ENCODE data around the gene NLRX1.
"Not testable (repeated sequence)": the region's sequence is repeated elsewhere in the genome, so short reads cannot be mapped to it uniquely, and the experiment has no call there.

NLRX1 gene

DNA sequence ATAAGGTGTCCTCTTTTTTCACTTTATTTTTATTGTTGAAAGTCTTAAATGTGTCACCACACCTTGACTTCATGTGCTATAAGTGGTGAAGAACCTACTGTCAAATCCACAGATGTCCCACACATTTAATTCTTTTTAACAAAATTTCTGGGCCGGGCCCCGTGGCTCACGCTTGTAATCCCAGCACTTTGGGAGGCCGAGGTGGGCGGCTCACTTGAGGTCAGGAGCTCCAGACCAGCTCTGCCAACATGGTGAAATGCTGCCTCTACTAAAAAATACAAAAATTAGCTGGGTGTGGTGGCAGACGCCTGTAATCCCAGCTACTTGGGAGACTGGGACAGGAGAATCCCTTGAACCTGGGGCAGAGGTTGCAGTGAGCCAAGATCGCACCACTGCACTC, 40.7 kb downstream of the NLRX1 start:
- DNase-seq, result no peak

DNA sequence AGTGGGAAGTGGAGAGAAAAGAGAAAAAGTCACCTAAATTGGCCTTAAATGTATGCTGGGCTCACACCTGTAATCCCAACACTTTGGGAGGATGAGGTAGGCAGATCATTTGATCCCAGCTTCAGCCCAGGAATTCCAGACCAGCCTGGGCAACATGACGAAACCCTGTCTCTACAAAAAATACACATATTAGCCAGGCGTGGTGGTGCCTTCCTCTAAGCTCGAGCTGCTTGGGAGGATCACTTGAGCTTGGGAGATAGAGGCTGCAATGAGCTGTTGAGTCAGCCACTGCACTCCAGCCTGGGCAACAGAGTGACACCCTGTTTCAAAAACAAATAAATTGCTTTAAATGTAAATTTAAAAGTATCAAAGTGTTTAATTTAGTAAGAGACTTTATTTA, 41.5 kb downstream of the NLRX1 start:
- DNase-seq, result no peak

DNA sequence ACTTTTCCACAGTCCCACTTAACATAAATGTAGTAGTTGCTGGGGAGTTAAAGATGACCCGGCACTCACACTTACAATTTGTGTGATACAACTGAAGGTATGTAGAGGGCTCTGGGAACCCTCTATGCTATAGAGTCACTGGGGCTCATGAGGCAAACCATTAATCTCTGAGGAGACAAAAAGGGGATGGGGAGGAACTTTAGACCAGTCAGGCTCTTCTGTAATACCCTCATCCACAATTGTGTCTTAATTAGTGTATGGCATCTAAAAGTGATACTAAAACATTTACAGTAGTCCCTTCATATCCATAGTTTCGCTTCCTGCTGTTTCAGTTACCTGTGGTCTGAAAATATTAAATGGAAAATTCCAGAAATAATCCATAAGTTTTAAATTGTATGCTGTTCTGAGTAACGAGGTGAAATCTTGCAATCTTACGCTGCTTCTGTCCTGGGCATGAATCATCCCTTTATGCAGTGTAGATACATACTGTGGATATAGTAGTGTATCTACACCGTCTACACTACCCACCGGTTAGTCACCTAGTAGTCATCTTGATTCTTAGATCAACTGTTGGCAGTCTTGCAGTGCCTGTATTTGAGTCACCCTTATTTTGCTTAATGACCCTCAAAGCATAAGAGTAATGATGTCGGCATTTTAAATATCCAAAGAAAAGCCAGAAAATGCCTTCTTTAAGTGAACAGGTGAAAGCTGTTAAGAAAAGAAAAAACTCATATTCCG, 49.8 kb downstream of the NLRX1 start:
- no peak for DNase-seq

DNA sequence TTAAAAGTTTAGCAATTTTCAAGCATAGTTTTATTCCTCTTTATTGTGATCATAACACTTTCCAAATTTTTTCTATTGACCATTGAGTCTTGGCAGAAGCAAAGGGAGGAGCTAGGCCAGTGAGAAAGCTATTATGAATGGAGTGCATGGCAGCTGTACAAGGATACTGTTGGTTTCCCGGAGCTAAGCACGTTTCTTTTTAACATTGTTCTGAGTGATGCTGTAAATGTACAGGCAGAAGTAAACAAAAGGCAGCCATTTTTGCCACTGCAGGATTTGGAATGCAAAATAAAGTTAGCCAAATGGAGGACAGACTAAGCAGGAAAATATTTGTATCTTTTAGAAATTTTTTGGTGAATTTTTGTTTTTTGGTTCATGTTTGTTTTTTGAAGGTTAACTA, 53.8 kb downstream of the NLRX1 start:
- DNase-seq, result no peak

DNA sequence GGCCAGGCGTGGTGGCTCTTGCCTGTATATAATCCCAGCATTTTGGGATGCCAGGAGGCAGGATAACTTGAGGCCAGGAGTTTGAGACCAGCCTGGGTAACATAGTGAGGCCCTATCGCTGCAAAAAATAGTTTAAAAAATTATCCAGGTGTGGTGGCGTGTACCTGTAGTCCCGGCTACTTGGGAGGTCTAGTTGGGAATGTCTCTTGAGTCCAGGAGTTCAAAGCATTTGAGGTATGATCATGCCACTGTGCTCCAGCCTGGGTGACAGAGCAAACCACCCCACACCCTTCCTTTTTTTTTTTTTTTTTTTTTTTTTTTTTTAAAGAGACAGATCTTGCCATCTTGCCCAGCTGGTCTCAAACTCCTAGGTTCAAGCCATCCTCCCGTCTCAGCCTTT, 54.4 kb downstream of the NLRX1 start:
- no peak for DNase-seq

DNA sequence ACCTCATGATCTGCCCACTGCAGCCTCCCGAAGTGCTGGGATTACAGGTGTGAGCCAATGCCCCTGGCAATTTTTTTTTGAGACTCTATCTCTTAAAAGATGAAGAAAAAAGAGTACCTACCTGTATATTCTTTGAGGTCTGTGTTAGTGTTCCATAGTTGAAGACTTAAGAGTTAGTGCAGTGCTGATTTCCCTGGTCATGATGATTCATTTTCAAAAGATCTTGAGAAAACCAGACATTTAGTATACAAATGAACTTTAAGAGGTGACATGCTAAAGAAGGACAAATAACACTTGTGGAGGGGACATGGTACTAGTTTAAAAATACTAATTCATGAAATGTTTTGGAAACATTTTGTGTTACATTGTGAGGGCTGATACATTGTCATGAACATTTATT, 55.3 kb downstream of the NLRX1 start:
- no peak for DNase-seq

DNA sequence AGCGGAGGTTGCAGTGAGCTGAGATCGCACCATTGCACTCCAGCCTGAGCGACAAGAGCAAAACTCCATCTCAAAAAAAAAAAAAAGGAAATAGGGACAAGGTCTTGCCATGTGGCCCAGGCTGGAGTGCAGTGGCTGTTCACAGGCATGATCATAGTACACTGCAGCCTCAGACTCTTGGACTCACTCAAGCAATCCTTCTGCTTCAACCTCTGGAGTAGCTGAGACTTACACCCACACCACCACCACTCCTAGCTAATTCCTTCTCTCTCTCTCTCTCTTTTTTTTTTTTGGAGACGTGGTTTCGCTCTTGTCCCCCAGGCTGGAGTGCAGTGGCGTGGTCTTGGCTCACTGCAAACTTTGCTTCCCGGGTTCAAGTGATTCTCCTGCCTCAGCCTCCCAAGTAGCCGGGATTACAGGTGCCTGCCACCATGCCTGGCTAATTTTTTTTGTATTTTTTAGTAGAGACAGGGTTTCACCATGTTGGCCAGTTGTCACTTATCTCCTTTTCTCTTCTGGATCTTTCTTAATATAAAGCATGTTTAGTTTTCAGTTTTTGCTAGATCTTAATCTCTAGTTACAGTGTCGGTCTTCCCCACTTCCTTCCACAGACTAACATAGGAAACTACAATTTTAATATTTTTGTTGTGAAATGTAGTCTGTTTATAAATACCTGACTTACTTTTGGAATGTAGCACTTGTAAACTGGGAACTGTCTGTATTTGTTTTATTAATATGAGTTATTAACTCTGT, 60.2 kb downstream of the NLRX1 start:
- not testable (repeated sequence) for DNase-seq

DNA sequence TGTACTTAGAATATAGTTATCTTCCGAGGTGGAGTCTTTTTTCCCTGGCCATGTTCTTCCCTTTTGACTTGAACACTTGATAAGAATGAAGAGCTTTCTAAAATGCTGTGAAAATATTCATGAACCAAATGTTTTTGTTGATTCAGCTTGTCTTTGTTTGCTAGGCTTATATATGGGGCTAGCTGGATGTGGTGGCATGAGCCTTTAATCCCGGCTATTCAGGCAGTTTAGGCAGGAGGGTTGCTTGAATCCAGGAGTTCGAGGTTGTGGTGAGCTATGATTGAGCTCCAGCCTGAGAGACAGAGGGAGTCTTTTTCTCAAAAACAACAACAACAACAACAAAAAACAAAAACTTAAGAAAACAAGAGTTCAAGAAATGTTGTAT, 60.8 kb downstream of the NLRX1 start:
- no peak for DNase-seq

DNA sequence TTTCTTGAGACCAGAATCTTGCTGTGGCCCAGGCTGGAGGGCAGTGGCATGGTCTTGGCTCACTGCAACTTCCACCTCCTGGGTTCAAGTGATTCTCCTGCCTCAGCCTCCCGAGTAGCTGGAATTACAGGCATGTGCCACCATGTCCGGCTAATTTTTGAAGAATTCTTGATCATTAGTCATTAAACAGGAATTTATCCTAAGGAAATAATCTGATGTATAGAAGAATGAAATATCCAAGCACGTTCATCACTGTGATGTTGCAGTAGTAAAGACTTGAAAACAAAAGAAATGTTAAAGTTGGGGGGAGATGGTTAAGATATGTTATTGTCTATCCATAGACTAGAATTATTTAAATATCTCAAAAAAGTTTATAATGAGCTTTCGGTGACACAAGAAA, 61.2 kb downstream of the NLRX1 start:
- DNase-seq, result no peak
